Esophagus squamous epithelium (tissue), 5 donors: ENCODE results near the gene MYO9B. TPM values are rescaled to one million over a fixed set of nuclear protein-coding genes. Genes with fewer than 3 reads are reported as not detected.
A peak's percentile ranks its signal among the peaks of the same experiment; 100 is the strongest.
"Not testable (repeated sequence)": the region's sequence is repeated elsewhere in the genome, so short reads cannot be mapped to it uniquely, and the experiment has no call there.

ENCODE experiments used
- DNase-seq: peaks from one replicate; lab custom pipeline; 2025; lab: John Stamatoyannopoulos, UW
- H3K27ac ChIP-seq, 4 donors: fragments of 200-600 bp; sonication (generic); one replicate each; pipeline ENCODE4 v1.5.1; 2016 to 2019; ENCODE audit warnings: mild to moderate bottlenecking in 1 of 4
- H3K27me3 ChIP-seq, 4 donors: fragments of 200-600 bp; sonication (generic); 1 replicate in 3 of 4; 2 replicates in 1 of 4; pipeline versions ENCODE4 v1.5.1 to v1.6.0; 2017 to 2021; ENCODE audit warnings: antibody characterized with exemption in 1 of 4
- H3K36me3 ChIP-seq, 3 donors: fragments of 200-600 bp; sonication (generic); one replicate each; pipeline ENCODE4 v1.5.1; 2016 to 2019
- H3K4me1 ChIP-seq, 3 donors: fragments of 200-600 bp; sonication (generic); one replicate each; pipeline ENCODE4 v1.5.1; 2017 to 2019
- H3K4me3 ChIP-seq, 4 donors: fragments of 200-600 bp; sonication (generic); 1 replicate in 3 of 4; 2 replicates in 1 of 4; pipeline ENCODE4 v1.5.1; 2016 to 2019; ENCODE audit warnings: mild to moderate bottlenecking in 2 of 4, moderate library complexity in 1 of 4
- H3K9me3 ChIP-seq, 3 donors: fragments of 200-600 bp; sonication (generic); one replicate each; pipeline ENCODE4 v1.5.1; 2016 to 2019
- CTCF ChIP-seq, 6 experiments: fragments of 450-650 bp in 4 of 6; fragments of 200-600 bp in 2 of 6; sonication (generic) in 2 of 6; IDR thresholded peaks; one replicate each; pipeline ENCODE4 v1.5.1; 2016 to 2019; ENCODE audit warnings: antibody characterized with exemption in 6 of 6, mild to moderate bottlenecking in 4 of 6, moderate library complexity in 4 of 6
- POLR2A ChIP-seq, 4 donors: fragments of 450-650 bp; IDR thresholded peaks; one replicate each; pipeline ENCODE4 v1.6.1; 2017; ENCODE audit warnings: antibody characterized with exemption in 4 of 4, mild to moderate bottlenecking in 4 of 4, moderate library complexity in 3 of 4
- WGBS, 2 donors: methylation state at CpG; one replicate each; pipeline ENCODE4 v1.1.5; 2018; 5-methylcytosine and 5-hydroxymethylcytosine counted together
- intact Hi-C: fragments of 100-400 bp; cut with DNase I; formaldehyde crosslinking; loops from one replicate; pipeline ENCODE4 v1.15.0; 2022
- total RNA-seq, 4 donors: library from RNA; depleted of rRNA; stranded (reverse); fragments of >200 nt; gene quantifications; one replicate each; pipeline ENCODE4 v1.1.0, GENCODE V29; 2016
- donor health status: DM: yes; HTN: yes; CAD: no.

The MYO9B gene
- total RNA-seq, 4 donors from 2014 or later: 25.5 to 60.5 (median 39.5) TPM

- intact Hi-C loops: no loop called here
- H3K9me3 ChIP-seq: no peaks in the 10 kb centered on the region
Measured at GRCh38 chr19:17135001-17135853, 59.6 kb downstream of the MYO9B start.

GRCh38 chr19:17136021-17136420, 60.4 kb downstream of the MYO9B start:
- H3K27me3 ChIP-seq: no peaks in the 10 kb centered on the region
- H3K4me3 ChIP-seq: peak overlapping the region in 2 of 4 donors; percentile 17 to 51
- H3K27ac ChIP-seq: peak overlapping the region; percentile 62 to 94 (median 89)
- peaks cover 16 to 34% (median 18%) of the 10 kb centered on the region in 3 donors for H3K4me1 ChIP-seq
- TF ChIP-seq CTCF (IDR thresholded peaks at IDR 0.05) (no peak), POLR2A (IDR thresholded peaks at IDR 0.05) (no peak)
- DNase-seq: no peak
- intact Hi-C loops: no loop called here
- WGBS, 2 donors: 0 to 59% methylated on average over 1 to 7 of the region's 9 CpGs
- H3K9me3 ChIP-seq: no peaks in the 10 kb centered on the region
- peaks cover 0 to under 1% (median 0%) of the 10 kb centered on the region in 3 donors for H3K36me3 ChIP-seq

More at GRCh38 chr19:17135001-17135853, 59.6 kb downstream of the MYO9B start:
- Histone ChIP-seq H3K36me3 (no peaks in the 10 kb centered on the region), H3K4me1 (peaks cover 16 to 40% (median 18%) of the 10 kb centered on the region in 3 donors), H3K27me3 (no peaks in the 10 kb centered on the region), H3K4me3 (peak overlapping the region in 3 of 4 donors; percentile 17 to 51 (median 20)), H3K27ac (peak overlapping the region; percentile 62 to 94 (median 89))
- 16 to 20% methylated on average over 29 of the region's 30 CpGs for WGBS, 2 donors
- TF ChIP-seq CTCF (IDR thresholded peaks at IDR 0.05) (peak in 5 of 6 experiments; percentile 10 to 27 (median 13)), POLR2A (IDR thresholded peaks at IDR 0.05) (no peak)
- peak; percentile 42 for DNase-seq

- DNase-seq: no peak
- TF ChIP-seq CTCF (IDR thresholded peaks at IDR 0.05): no peak
- TF ChIP-seq POLR2A (IDR thresholded peaks at IDR 0.05): no peak
Measured at GRCh38 chr19:17136617-17137016, 61.0 kb downstream of the MYO9B start.

GRCh38 chr19:17137417-17137816, 61.8 kb downstream of the MYO9B start:
- H3K4me1 ChIP-seq: peaks cover 16 to 33% (median 18%) of the 10 kb centered on the region in 3 donors
- peaks cover 0 to 10% (median 0%) of the 10 kb centered on the region in 3 donors for H3K36me3 ChIP-seq
- peak overlapping the region in 3 of 4 donors; percentile 9 to 42 (median 21) for H3K27ac ChIP-seq
- 93 to 94% methylated on average over 7 to 10 of the region's 10 CpGs for whole genome bisulfite sequencing, 2 donors
- DNase-seq: no peak
- no peak overlapping the region for H3K4me3 ChIP-seq
- intact Hi-C loops: no loop called here
- no peaks in the 10 kb centered on the region for H3K27me3 ChIP-seq
- no peaks in the 10 kb centered on the region for H3K9me3 ChIP-seq
- no peak for TF ChIP-seq POLR2A (IDR thresholded peaks at IDR 0.05)
- TF ChIP-seq CTCF (IDR thresholded peaks at IDR 0.05): no peak

More at GRCh38 chr19:17136617-17137016, 61.0 kb downstream of the MYO9B start:
- no peak overlapping the region for H3K4me3 ChIP-seq
- peaks cover 0 to 6% (median 0%) of the 10 kb centered on the region in 3 donors for H3K36me3 ChIP-seq
- H3K9me3 ChIP-seq: no peaks in the 10 kb centered on the region
- no peaks in the 10 kb centered on the region for H3K27me3 ChIP-seq
- intact Hi-C loops: no loop called here
- H3K27ac ChIP-seq: peak overlapping the region; percentile 62 to 94 (median 89)
- H3K4me1 ChIP-seq: peaks cover 16 to 33% (median 18%) of the 10 kb centered on the region in 3 donors
- 97 to 100% methylated on average over 2 to 6 of the region's 11 CpGs for WGBS, 2 donors

GRCh38 chr19:17138052-17138846, 62.7 kb downstream of the MYO9B start:
- 85 to 89% methylated on average over 10 of the region's 10 CpGs for WGBS, 2 donors
- H3K4me1 ChIP-seq: peaks cover 16 to 33% (median 18%) of the 10 kb centered on the region in 3 donors
- intact Hi-C loops, DNase-seq, H3K9me3 ChIP-seq, H3K27me3 ChIP-seq, H3K27ac ChIP-seq, H3K4me3 ChIP-seq, H3K36me3 ChIP-seq: not testable (repeated sequence)
